Measurements from ENCODE around the gene ARHGAP45. TPM values are rescaled to one million over a fixed set of nuclear protein-coding genes. Genes with fewer than 3 reads are reported as not detected.

Gene ARHGAP45
- total RNA-seq, 2 donors from 2014 or later = 171 to 174 TPM

- ATAC-seq = no peak
- Mint-ChIP-seq H3K27ac (no peak overlapping the region), H3K9me3 (peaks cover 0 to 4% of the 10 kb centered on the region in 2 donors), H3K36me3 (peaks cover 10 to 16% of the 10 kb centered on the region in 2 donors)
- DNase-seq (ENCODE audit: low spot score in 2 of 2) = no peak
Observed at GRCh38 chr19:1061987-1062386, 5.0 kb upstream of the ARHGAP45 start.

GRCh38 chr19:1062387-1063029 lies 4.5 kb upstream of the ARHGAP45 start:
- ATAC-seq = peak in 1 of 2 donors; percentile 21
- Mint-ChIP-seq H3K36me3 (peaks cover 7 to 10% of the 10 kb centered on the region in 2 donors), H3K9me3 (peaks cover 0 to under 1% of the 10 kb centered on the region in 2 donors), H3K27ac (no peak overlapping the region)
- peak in 1 of 2 donors; percentile 58 for DNase-seq (ENCODE audit: low spot score in 2 of 2)

- ATAC-seq = peak in 1 of 2 donors; percentile 26
- no peak overlapping the region for H3K27ac Mint-ChIP-seq
- no peaks in the 10 kb centered on the region for H3K9me3 Mint-ChIP-seq
Observed at GRCh38 chr19:1063030-1063908, 3.7 kb upstream of the ARHGAP45 start.

GRCh38 chr19:1063909-1064660 lies 2.9 kb upstream of the ARHGAP45 start:
- Mint-ChIP-seq H3K27ac (no peak overlapping the region), H3K36me3 (peaks cover 7% of the 10 kb centered on the region in 2 donors), H3K9me3 (no peaks in the 10 kb centered on the region)
- ATAC-seq (no peak), DNase-seq (ENCODE audit: low spot score in 2 of 2) (no peak)

More at GRCh38 chr19:1063030-1063908, 3.7 kb upstream of the ARHGAP45 start:
- peak in 1 of 2 donors; percentile 72 for DNase-seq (ENCODE audit: low spot score in 2 of 2)
- H3K36me3 Mint-ChIP-seq = peaks cover 0 to 3% of the 10 kb centered on the region in 2 donors

- H3K27ac Mint-ChIP-seq = no peak overlapping the region
- no peaks in the 10 kb centered on the region for H3K9me3 Mint-ChIP-seq
- ATAC-seq (peak in 1 of 2 donors; percentile 42), DNase-seq (ENCODE audit: low spot score in 2 of 2) (peak in 1 of 2 donors; percentile 80)
- H3K36me3 Mint-ChIP-seq = peaks cover 13% of the 10 kb centered on the region in 2 donors
Observed at GRCh38 chr19:1064661-1065605, 2.0 kb upstream of the ARHGAP45 start.

GRCh38 chr19:1065606-1066109 lies 1.3 kb upstream of the ARHGAP45 start:
- ATAC-seq (no peak), DNase-seq (ENCODE audit: low spot score in 2 of 2) (no peak)
- Mint-ChIP-seq H3K36me3 (peaks cover 13% of the 10 kb centered on the region in 2 donors), H3K9me3 (no peaks in the 10 kb centered on the region), H3K27ac (no peak overlapping the region)

- Mint-ChIP-seq H3K36me3 (peaks cover 13% of the 10 kb centered on the region in 2 donors), H3K9me3 (no peaks in the 10 kb centered on the region), H3K27ac (no peak overlapping the region)
- no peak for DNase-seq (ENCODE audit: low spot score in 2 of 2)
- ATAC-seq = no peak
Observed at GRCh38 chr19:1066251-1066747, 668 bp upstream of the ARHGAP45 start.

GRCh38 chr19:1067341-1067957 lies 482 bp downstream of the ARHGAP45 start:
- Mint-ChIP-seq H3K36me3 (peaks cover 22 to 23% of the 10 kb centered on the region in 2 donors), H3K27ac (peak overlapping the region; percentile 65 to 95), H3K9me3 (no peaks in the 10 kb centered on the region)
- ATAC-seq = peak; percentile 39 to 51
- DNase-seq (ENCODE audit: low spot score in 2 of 2) = no peak

GRCh38 chr19:1068009-1069001 lies 1.3 kb downstream of the ARHGAP45 start:
- Mint-ChIP-seq H3K36me3 (peaks cover 25% of the 10 kb centered on the region in 2 donors), H3K9me3 (no peaks in the 10 kb centered on the region), H3K27ac (peak overlapping the region; percentile 95)
- peak in 1 of 2 donors; percentile 17 for ATAC-seq
- peak in 1 of 2 donors; percentile 77 for DNase-seq (ENCODE audit: low spot score in 2 of 2)

- Mint-ChIP-seq H3K36me3 (peaks cover 25% of the 10 kb centered on the region in 2 donors), H3K27ac (peak overlapping the region; percentile 95), H3K9me3 (no peaks in the 10 kb centered on the region)
- ATAC-seq (peak in 1 of 2 donors; percentile 65), DNase-seq (ENCODE audit: low spot score in 2 of 2) (peak in 1 of 2 donors; percentile 83)
Observed at GRCh38 chr19:1069009-1069779, 2.2 kb downstream of the ARHGAP45 start.

- ATAC-seq = no peak
- DNase-seq (ENCODE audit: low spot score in 2 of 2) = no peak
- Mint-ChIP-seq H3K27ac (no peak overlapping the region), H3K9me3 (no peaks in the 10 kb centered on the region), H3K36me3 (peaks cover 27 to 29% of the 10 kb centered on the region in 2 donors)
Observed at GRCh38 chr19:1070576-1070930, 3.6 kb downstream of the ARHGAP45 start.

GRCh38 chr19:1070931-1071791 lies 4.2 kb downstream of the ARHGAP45 start:
- Mint-ChIP-seq H3K36me3 (peaks cover 33 to 35% of the 10 kb centered on the region in 2 donors), H3K9me3 (no peaks in the 10 kb centered on the region), H3K27ac (peak overlapping the region; percentile 44 to 75)
- DNase-seq (ENCODE audit: low spot score in 2 of 2) (no peak), ATAC-seq (no peak)

Data from activated naive CD4-positive, alpha-beta T cell treated with anti-CD3 and anti-CD28 coated beads, Interleukin-2, amount 50 U/mL, for 72 hours (primary cell).